Stimulated activated CD4-positive, alpha-beta T cell treated with anti-CD3 and anti-CD28 coated beads, Interleukin-12 subunit alpha, Interleukin-12 subunit beta, amount 100 ng/mL, for 48 hours (primary cell): ENCODE data around the gene SLC52A3.
"Not testable (repeated sequence)": the region's sequence is repeated elsewhere in the genome, so short reads cannot be mapped to it uniquely, and the experiment has no call there.

Experiments
- DNase-seq, 3 donors: peaks; one replicate each; pipeline ENCODE4 v3.0.0-alpha.2; 2020; ENCODE audit warnings: low read depth in 2 of 3, low spot score in 1 of 3

SLC52A3 gene

DNA sequence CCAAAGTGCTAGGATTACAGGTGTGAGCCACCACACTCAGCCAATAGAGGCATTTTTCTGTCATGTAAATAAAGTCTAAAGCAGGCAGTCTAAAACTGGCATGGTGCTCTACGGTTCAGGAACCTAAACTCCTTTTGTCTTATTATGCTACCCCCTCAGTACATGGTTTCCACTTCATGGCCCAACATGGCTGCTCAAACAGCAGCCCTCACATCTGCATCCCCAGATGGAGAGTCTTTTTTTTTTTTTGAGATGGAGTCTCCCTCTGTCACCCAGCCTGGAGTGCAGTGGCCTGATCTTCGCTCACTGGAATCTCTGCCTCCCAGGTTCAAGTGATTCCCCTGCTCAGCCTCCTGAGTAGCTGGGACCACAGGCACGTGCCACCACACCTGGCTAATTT is 38.3 kb downstream of the SLC52A3 start:
- no peak for DNase-seq

DNA sequence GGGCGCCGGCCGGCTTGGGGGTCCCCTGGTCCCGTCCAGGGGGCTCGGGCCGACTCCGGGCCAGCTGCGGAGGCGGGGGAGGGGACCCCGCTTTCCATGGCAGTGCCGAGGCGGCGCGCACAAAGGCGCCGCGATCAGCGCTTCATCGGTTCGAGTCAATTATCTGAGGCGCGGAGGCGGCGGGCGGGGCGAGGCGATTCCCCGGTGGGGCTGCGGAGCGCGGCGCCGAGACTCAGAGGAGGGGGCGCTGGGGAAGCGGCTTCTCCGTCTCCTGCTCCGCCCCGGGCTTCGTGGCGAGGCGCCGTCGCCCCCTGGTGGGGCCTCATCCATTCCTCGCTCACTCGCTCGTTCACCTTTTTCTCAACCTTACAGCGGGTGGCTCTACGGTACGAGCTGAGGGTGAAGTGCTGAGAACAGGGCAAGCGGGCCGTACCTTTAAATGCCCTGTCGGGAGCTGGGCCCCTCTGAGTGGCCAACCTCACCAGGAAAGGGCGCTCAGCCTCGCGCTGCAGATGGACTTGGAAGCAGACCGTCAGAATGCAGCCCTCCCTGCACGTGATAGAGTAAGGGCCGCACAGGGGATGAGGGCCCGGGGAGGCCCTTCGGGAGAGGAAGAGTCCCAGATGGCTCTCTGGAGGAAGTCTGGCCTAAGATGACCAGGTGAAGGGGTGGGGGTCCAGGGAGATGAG is 39.9 kb downstream of the SLC52A3 start:
- peak; percentile 21 to 40 (median 23) for DNase-seq

DNA sequence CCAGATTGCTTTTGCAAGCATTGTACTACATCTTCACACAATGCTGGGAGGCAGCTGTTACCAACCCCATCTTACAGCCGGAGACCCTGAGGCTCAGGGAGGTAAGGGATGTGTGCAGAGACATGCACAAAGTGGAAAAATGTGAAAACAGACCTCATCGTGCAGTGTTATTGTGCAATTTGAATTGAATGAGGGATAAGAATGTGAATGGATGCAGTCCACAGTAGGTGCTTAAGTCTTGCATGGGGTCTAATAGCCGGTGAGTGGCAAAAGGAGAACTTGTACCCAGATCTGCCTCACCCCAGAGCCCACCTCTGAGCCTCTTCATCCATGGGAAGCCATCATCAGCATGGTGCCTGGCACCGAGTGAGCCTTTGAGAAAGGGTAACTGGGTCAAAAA is 42.1 kb downstream of the SLC52A3 start:
- no peak for DNase-seq

DNA sequence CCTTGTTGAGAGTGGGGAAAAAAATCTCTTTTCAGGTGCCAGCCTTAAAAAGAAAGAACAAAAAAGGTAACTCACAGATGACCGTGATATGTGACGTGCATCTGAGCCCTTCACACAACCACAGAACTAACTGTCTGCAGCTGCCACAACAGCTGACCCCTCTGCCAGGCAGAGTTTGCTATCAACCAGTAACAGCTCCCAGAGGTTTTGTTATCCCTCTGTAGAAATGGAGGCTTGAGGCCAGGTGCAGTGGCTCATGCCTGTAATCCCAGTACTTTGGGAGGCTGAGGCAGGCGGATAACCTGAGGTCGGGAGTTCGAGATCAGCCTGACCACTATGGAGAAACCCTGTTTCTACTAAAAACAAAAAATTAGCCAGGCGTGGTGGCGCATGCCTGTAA is 42.8 kb downstream of the SLC52A3 start:
- DNase-seq, result no peak

DNA sequence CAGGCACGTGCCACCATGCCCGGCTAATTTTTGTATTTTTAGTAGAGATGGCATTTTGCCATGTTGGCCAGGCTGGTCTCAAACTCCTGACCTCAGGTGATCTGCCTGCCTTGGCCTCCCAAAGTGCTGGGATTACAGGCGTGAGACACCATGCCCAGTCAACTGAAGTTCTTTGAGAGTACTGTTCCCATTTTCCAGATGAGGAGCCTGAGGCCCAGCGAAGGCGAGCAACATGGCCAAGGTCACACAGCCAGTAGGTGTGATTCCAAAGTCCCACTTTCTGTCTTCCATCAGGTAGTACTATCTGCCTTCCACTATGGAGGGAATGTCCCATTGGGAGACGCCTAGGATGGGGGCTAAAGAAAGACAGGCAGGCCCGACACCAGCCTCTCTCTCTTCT is 43.5 kb downstream of the SLC52A3 start:
- DNase-seq, result not testable (repeated sequence)

DNA sequence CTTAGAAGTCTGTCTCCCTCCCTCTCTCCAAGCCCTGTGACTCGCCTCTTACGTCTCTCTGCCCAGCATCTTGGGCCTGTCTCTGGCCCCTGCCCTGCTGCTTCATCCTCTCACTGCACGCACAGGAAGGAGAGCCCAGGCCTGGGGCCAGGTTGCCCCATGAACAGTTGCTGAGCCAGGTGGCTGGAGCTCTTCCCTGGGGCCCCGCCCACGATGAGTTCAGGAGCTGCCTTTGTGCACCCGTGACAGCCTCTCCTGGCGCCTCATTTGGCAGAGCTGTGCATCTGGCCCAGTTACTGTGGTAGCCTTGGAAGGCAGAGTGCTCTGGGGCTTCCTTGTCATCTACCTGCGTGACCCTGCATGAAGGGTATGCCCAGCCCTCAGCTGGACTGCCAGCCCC is 44.5 kb downstream of the SLC52A3 start:
- DNase-seq, result no peak

DNA sequence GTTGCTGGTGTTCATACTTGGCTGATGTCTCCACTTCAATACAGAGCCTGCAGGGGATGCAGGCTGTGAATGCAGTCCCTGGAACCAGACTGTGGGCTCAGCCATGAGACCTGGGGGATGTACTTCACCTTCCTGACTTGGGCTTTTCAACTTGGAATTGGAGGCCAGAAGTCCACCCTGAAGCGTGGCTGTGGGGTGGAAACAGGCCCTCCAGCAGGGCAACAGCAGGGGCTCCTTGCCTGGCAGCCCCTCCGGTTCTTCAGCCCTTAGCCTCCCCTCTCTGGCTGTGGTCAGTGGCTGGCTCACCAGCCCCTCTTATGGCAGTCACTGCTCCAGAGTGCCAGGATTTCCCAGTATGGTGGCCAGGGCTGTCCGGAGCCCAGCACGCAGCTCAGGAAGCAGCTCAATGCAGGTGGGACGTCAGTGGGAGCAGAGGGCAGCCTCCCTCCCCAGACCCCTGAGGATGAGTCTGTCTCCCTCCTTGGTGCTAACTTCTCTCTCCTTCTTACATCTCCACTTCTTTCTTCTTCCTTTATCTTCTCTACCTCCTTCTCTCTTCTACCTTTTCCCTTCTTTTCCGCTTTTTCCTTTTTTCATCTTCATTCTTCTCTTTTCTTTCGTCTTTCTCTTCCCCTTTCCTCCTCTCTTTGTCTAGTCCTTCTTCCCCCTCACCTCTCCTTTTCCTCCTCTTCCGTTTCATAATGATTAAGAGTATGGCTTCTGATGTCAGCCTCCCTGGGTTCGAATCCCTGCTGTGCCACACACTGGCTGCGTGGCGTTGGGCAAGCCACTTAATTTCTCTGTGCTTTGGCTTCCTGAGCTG is 45.3 kb downstream of the SLC52A3 start:
- DNase-seq, result no peak

DNA sequence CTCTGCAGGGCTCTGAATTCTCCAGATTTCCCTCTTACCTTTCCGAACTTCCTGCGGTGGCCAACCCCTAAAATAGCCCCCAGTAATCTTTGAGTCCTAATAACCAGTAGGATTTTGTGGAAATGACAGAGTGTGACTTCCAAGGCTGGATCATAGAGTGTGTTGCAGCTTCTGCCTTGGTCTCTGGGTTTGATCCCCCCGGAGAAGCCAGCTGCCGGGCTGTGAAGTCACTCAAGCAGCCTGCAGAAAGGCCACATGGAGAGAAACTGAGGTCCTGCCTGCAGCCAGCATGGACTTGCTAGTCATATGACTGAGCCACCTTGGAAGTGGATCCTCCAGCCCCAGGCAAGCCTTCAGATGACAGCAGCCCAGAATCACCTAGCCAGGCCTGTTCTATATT is 46.4 kb downstream of the SLC52A3 start:
- DNase-seq, result no peak

DNA sequence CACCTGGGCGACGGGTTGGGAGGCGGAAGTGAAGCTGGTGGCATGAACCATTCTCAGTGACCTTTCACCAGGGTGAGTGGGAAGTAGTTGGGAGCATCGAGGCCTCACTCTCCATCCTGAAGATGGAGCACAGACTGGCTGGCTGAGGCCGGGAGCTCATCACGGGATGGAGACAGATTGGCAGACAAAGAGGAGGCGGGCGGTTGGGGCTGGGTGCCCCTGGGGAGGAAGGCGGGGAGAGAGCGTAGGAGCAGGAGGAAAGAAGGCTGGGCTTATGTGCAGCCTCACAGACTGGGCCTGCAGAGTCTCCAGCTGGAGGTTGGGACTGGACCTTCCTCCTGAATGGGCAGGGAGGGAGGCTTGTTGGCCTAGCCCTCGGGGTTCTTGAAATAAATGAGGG is 48.5 kb downstream of the SLC52A3 start:
- no peak for DNase-seq

DNA sequence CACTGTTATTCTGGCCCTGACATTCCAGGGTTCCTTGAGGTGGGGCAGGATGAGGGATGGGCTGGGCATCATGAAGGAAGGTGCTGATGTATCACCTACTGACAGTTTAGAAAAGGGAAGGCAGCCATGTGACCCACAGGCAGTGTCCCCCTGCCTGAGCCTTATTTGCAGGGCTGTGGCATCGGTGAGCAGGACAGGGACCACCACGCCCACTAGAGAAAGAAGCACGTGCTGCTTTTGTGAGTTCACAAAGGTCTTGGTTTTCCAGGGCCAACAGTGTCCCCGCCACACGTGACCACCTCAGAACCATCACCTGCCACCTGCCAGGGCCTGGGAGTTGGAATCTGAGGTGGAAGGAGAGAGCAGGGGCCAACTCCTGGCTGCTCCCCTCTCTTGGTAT is 49.2 kb downstream of the SLC52A3 start:
- no peak for DNase-seq

DNA sequence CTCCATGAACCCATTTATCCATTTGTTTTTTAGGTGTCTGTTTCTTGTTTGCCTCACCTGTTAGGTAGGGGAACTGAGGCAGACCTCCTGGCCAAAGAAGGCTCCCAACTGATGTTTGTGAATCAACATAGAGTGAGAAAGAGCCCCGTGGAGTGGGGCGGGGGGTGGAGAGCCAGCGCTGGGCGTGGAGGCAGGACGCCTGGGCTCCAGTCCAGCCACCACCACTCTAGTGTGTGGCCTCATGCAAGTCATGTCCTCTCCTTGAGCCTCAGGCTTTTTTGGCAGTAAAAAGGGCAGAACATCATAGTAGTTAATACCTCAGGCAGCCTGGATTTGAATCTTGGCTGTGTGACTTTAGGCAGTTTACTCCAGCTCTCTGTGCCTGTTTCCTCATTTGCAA is 50.5 kb downstream of the SLC52A3 start:
- no peak for DNase-seq

DNA sequence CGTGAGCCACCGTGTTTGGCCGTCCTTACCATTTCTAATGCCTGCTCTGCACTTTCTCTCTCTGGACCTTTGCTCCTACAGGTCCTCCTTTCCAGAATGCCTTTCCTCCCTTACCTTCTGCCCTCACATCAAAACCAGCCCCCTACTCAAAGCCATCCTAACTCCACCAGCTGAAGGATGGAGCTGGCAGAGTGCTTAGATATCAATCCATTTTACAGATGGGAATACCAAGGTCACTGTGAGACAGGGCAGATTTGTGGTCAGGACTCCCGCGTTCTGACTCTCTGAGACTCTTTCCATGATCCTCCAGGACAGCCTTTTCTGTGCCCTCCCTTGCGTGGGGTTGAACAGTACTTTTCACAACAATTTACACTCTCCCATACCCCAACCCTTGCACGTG is 51.0 kb downstream of the SLC52A3 start:
- DNase-seq, result no peak

DNA sequence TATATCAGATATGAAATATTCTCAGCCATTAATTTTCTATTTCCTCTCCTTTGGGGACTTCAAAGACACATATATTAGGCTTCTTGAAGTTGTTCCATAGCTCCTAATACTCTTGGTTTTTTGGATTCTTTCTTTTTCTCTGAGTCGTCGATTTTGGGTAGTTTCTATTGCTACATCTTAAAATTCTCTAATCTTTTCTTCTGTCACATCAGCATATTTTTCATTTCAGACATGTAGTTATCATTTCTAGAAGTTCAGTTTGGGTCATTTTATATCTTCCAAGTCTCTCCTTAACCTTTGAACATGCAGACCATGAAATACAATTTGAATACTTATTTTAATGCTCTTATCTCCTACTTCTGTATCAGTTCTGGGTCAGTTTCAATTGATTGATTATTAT is 53.8 kb downstream of the SLC52A3 start:
- DNase-seq, result no peak

DNA sequence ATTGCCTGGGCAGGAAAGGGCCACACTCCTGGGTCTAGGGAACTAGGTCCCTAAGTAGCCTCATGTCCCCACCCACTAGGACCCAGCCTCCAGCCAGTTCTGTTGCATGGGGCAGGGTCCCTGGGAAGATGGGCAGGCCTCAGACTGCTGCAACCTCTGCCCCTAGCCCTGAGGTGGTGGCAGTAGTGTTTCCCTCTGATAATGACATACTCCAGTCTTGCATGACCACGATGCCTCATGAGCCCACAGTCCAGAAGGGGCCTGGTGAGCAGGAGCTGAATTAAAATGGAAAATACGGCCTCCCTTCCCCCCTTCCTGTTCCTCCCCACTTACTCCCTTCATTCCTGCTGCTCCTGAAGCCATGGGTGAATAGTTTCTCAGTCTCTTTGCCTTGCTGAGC is 56.7 kb downstream of the SLC52A3 start:
- no peak for DNase-seq

DNA sequence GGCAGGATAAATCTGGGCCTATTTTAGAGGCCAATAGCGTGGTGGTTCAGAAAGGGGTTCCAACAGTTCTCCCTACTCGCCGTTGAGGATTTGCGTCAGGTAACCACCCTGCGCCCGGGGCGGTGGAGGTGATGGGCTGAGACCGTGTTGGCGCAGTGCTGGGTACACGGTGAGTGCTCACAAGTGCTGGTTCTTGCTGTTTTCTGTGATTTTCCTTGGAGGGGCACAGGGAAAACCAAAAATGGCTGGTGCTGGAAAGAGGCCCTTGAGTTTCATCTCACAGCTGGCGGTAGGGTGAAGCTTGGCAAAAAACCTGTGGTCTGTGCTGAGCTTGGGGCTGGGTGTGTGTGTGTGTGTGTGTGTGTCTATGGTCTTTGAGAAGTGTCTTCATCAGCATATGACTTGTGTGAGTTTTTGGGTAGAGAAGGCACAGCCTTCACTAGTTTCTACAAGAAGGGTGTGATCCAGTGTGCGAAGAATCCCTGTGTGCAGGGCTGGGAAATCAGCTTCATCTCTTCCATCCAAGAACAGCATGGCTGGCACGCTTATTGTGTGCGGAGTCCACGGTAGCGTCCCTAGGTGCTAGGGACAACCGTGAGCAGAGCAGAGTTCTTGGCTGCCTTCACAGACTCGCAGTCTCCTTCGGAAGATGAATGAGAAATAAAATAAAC is 57.4 kb downstream of the SLC52A3 start:
- DNase-seq, result no peak
